Thoracic aorta (tissue), 2 donors: ENCODE measurements around the gene SLC7A7. TPM values are rescaled to one million over a fixed set of nuclear protein-coding genes. Genes with fewer than 3 reads are reported as not detected.
A peak's percentile ranks its signal among the peaks of the same experiment; 100 is the strongest.

Source experiments
- ATAC-seq: fragments of 150-250 bp; one replicate; pipeline ENCODE4 v1.8.0; 2017; ENCODE audit warnings: low read depth; ENCODE audit not compliant: insufficient number of reproducible peaks, low FRiP score
- DNase-seq: peaks from one replicate; pipeline ENCODE4 v3.0.0-alpha.2; 2020; ENCODE audit warnings: low spot score
- H3K27ac ChIP-seq, 2 donors: fragments of 200-600 bp; sonication (generic); 1 replicate in 1 of 2; 2 replicates in 1 of 2; pipeline ENCODE4 v1.5.1; 2016; ENCODE audit warnings: mild to moderate bottlenecking in 2 of 2, moderate library complexity in 2 of 2
- H3K27me3 ChIP-seq: fragments of 200-600 bp; sonication (generic); replicated peaks from 2 replicates; pipeline ENCODE4 v1.6.0; 2016; ENCODE audit warnings: mild to moderate bottlenecking; ENCODE audit not compliant: insufficient read depth
- H3K36me3 ChIP-seq: fragments of 200-600 bp; sonication (generic); one replicate; pipeline ENCODE4 v1.5.1; 2016
- H3K4me1 ChIP-seq, 2 donors: fragments of 200-600 bp; sonication (generic); 1 replicate in 1 of 2; 2 replicates in 1 of 2; pipeline versions ENCODE4 v1.5.1 to v1.6.0; 2016; ENCODE audit warnings: low read depth in 2 of 2, mild to moderate bottlenecking in 1 of 2; ENCODE audit not compliant: control insufficient read depth in 1 of 2
- H3K4me3 ChIP-seq: fragments of 200-600 bp; sonication (generic); 2 replicates; pipeline ENCODE4 v1.5.1; 2016; ENCODE audit warnings: mild to moderate bottlenecking
- H3K9me3 ChIP-seq: fragments of 200-600 bp; sonication (generic); 2 replicates; pipeline ENCODE4 v1.5.1; 2016
- total RNA-seq, 2 donors: library from RNA; depleted of rRNA; stranded (reverse); fragments of >200 nt; gene quantifications; one replicate each; pipeline versions ENCODE4 v1.1.0 to v1.2.3, GENCODE V29; 2016
- TF ChIP-seq, protein P1 (sequence below): fragments of 200-600 bp; sonication (generic); IDR thresholded peaks from one replicate; pipeline ENCODE4 v1.5.1; 2019; ENCODE audit warnings: antibody characterized with exemption

The SLC7A7 gene
- total RNA-seq, 2 donors from 2014 or later = 34.4 to 38.5 TPM

DNA sequence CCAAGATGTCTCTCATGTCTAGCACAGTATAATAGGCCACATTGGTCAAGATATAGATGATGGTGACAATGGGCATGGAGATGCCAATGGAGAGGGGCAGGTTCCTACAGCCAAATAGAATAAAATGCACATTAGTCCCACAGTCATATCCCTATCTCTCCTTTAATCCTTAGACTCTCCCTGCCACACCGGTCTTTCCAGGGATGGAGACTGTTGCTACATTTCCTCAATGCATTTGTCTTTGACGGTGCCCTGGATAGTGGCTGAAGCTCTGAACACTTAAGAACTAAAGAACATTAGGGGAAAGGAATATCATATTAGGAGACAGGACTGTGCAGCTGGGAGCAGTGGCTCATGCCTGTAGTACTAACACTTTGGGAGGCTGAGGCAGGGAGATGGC is 39.0 kb downstream of the SLC7A7 start:
- TF ChIP-seq, protein P1, sequence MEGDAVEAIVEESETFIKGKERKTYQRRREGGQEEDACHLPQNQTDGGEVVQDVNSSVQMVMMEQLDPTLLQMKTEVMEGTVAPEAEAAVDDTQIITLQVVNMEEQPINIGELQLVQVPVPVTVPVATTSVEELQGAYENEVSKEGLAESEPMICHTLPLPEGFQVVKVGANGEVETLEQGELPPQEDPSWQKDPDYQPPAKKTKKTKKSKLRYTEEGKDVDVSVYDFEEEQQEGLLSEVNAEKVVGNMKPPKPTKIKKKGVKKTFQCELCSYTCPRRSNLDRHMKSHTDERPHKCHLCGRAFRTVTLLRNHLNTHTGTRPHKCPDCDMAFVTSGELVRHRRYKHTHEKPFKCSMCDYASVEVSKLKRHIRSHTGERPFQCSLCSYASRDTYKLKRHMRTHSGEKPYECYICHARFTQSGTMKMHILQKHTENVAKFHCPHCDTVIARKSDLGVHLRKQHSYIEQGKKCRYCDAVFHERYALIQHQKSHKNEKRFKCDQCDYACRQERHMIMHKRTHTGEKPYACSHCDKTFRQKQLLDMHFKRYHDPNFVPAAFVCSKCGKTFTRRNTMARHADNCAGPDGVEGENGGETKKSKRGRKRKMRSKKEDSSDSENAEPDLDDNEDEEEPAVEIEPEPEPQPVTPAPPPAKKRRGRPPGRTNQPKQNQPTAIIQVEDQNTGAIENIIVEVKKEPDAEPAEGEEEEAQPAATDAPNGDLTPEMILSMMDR = no peak
- no peak for DNase-seq
- peaks cover 0 to 8% of the 10 kb centered on the region in 2 donors for H3K4me1 ChIP-seq
- no peak overlapping the region for H3K27ac ChIP-seq
- ATAC-seq = no peak
- peaks cover 17% of the 10 kb centered on the region for H3K36me3 ChIP-seq
- no peaks in the 10 kb centered on the region for H3K9me3 ChIP-seq
- H3K27me3 ChIP-seq = no peaks in the 10 kb centered on the region
- H3K4me3 ChIP-seq = no peak overlapping the region

DNA sequence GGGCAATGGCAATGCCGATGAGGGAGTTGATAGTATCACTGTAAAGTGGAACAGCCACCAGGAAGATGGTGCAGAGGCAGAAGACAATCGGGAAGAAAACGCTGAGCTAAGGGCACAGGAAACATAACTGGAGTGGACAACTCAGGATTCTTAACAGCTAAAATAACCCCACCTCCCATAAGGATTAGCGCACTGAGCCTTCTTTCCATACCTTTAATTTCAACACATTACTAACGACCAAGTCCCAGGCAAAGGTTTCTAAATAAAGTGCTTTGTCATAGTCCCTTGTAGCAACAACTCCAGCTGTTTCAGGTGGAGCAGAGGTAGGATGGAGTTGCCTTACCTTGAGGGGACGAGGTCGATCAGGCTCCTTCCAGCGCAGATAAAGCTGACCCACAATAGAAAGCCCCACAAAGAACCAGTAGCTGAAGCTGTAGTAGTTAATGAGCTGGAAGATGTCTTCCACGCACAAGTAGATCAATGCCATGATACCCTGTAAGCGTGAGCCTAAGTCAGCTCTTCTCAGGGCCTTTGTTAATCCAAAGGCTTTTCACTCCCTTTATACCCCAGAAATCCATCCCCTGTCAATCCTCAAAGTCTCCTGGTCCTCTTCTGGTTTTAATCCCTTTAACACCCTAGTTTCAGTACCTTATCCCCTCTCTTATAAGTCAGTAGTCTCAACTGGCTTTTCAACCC is 41.1 kb downstream of the SLC7A7 start:
- peaks cover 37% of the 10 kb centered on the region for H3K36me3 ChIP-seq
- TF ChIP-seq, protein P1 = no peak

DNA sequence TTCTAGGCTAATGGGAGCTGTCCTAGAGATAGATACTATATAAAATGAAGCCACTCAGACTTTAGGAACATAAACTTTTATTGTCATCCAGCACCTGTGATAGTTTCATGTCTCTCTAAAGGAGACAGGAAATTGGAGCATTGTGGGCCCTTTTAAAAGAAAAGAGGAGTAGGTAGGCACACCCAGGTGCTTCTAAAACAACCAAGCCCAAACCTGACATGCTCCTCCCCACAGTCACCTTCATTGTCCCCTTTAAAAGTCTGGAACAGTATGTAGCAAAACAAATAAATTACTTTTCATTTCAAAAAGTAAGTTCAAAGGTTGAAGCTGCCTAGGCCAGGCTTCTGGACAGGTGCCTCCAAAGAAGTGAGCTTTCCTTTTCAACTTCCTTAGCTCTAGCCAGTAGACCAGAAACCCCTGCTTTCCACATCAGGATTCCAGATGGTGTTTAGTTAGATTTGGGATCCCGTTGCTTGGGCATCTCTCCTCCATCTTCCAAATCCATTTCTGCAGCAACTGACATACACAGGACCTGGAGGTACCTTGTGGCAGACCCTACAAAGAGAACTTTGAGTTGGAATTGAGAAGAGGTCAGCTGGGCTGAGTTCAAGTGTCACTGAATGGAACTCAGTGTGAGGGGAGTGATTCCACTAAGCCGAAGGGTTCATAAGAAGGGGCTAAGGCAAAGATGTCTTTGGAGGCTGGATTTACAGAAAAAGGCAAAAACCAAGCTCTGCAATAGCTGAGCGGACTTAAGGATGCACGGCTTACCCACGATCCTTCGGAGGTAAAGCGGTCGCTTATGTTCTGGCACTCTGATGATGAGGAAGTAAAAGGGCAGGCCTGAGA is 41.8 kb downstream of the SLC7A7 start:
- Histone ChIP-seq H3K9me3 (no peaks in the 10 kb centered on the region), H3K4me1 (peaks cover 0 to 2% of the 10 kb centered on the region in 2 donors), H3K27me3 (no peaks in the 10 kb centered on the region), H3K36me3 (peaks cover 39% of the 10 kb centered on the region), H3K4me3 (no peak overlapping the region), H3K27ac (no peak overlapping the region)
- ATAC-seq (no peak), DNase-seq (no peak)
- TF ChIP-seq, protein P1 = no peak

More for the DNA sequence above, 41.1 kb downstream of the SLC7A7 start:
- Histone ChIP-seq H3K4me1 (no peaks in the 10 kb centered on the region), H3K27me3 (no peaks in the 10 kb centered on the region), H3K27ac (no peak overlapping the region), H3K9me3 (no peaks in the 10 kb centered on the region), H3K4me3 (no peak overlapping the region)
- no peak for DNase-seq
- ATAC-seq = no peak

DNA sequence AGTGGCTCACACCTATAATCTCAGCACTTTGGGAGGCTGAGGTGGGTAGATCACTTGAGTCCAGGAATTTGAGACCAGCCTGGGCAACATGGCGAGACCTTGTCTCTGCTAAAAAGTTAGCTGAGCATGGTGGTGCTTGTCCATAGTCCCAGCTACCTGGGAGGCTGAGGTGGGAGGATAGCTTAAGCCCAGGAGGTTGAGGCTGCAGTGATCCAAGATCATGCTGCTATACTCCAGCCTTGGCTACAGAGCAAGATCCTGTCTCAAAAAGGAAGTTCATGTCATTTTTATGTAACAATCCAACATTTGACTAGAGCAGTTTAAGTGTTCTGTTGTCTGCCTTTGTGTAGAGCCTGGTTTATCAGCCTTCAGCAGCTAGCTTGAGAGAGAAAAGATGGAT is 42.5 kb downstream of the SLC7A7 start:
- Histone ChIP-seq H3K4me1 (peaks cover 4 to 9% of the 10 kb centered on the region in 2 donors), H3K36me3 (peaks cover 41% of the 10 kb centered on the region), H3K9me3 (no peaks in the 10 kb centered on the region), H3K4me3 (no peak overlapping the region), H3K27ac (peak overlapping the region in 1 of 2 donors; percentile 15), H3K27me3 (no peaks in the 10 kb centered on the region)
- no peak for DNase-seq
- TF ChIP-seq, protein P1 = no peak
- no peak for ATAC-seq

DNA sequence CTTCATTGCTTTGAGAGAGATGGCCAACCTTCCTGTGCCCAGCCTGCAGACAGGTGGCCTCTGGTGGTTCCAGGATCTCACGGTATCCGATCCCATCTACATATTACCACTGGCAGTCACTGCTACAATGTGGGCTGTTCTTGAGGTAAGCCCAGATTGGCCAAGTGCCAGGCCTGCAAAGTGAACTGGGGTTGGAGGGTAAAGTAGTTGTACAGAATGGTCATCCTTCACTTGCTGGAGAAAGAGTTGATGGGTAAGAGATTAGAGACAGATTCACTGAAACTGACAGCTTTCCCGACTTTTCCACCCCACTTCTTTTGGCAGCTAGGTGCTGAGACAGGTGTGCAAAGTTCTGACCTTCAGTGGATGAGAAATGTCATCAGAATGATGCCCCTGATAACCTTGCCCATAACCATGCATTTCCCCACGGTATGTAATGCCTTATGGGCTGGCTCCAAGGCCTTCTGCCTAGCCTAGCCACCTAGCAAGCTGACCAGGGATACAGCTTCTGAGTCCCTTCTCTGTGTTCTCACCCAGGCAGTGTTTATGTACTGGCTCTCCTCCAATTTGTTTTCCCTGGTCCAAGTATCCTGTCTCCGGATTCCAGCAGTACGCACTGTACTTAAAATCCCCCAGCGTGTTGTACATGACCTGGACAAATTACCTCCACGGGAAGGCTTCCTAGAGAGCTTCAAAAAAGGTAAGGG is 44.6 kb downstream of the SLC7A7 start:
- no peaks in the 10 kb centered on the region for H3K27me3 ChIP-seq
- H3K4me1 ChIP-seq = peaks cover 8 to 20% of the 10 kb centered on the region in 2 donors
- ATAC-seq = no peak
- H3K36me3 ChIP-seq = peaks cover 40% of the 10 kb centered on the region
- H3K4me3 ChIP-seq = no peak overlapping the region
- TF ChIP-seq, protein P1 = no peak
- no peaks in the 10 kb centered on the region for H3K9me3 ChIP-seq
- no peak for DNase-seq
- no peak overlapping the region for H3K27ac ChIP-seq
